Measurements from ENCODE around the gene CARNS1.

The CARNS1 gene

GRCh38 chr11:67415501-67416304, at the start of gene CARNS1:
Gene CARNS1, plus strand, starts transcription at chr11:67415678. Its CDS starts 522 bp downstream, at chr11:67416200.
- DNase-seq = no peak

- no peak for DNase-seq
Measured at GRCh38 chr11:67365736-67366444, 49.6 kb upstream of the CARNS1 start.

GRCh38 chr11:67366546-67366945, 48.9 kb upstream of the CARNS1 start:
- DNase-seq = no peak

- DNase-seq = no peak
Measured at GRCh38 chr11:67366961-67367760, 48.3 kb upstream of the CARNS1 start.

- DNase-seq = no peak
Measured at GRCh38 chr11:67367761-67368227, 47.7 kb upstream of the CARNS1 start.

- no peak for DNase-seq
Measured at GRCh38 chr11:67368621-67369020, 46.9 kb upstream of the CARNS1 start.

- no peak for DNase-seq
Measured at GRCh38 chr11:67369275-67369674, 46.2 kb upstream of the CARNS1 start.

- no peak for DNase-seq
Measured at GRCh38 chr11:67369801-67370284, 45.6 kb upstream of the CARNS1 start.

- no peak for DNase-seq
Measured at GRCh38 chr11:67370351-67371076, 45.0 kb upstream of the CARNS1 start.

- DNase-seq = peak; percentile 35 to 42
Measured at GRCh38 chr11:67371189-67371910, 44.1 kb upstream of the CARNS1 start.

- no peak for DNase-seq
Measured at GRCh38 chr11:67371911-67372320, 43.6 kb upstream of the CARNS1 start.

GRCh38 chr11:67372321-67372992, 43.0 kb upstream of the CARNS1 start:
- peak in 1 of 2 experiments; percentile 23 for DNase-seq

GRCh38 chr11:67372993-67373647, 42.4 kb upstream of the CARNS1 start, which contains the start of gene CLCF1:
Gene CLCF1, minus strand, starts transcription at chr11:67373598. Its CDS starts 59 bp downstream, at chr11:67373539.
- peak; percentile 21 to 25 for DNase-seq

GRCh38 chr11:67373648-67374570, 41.6 kb upstream of the CARNS1 start:
- no peak for DNase-seq

- no peak for DNase-seq
Measured at GRCh38 chr11:67374571-67375281, 40.8 kb upstream of the CARNS1 start.

- DNase-seq = no peak
Measured at GRCh38 chr11:67375320-67376055, 40.0 kb upstream of the CARNS1 start.

GRCh38 chr11:67376063-67376820, 39.2 kb upstream of the CARNS1 start:
- DNase-seq = no peak
